Spleen (tissue), 11 donors: ENCODE measurements around the gene RIN2. TPM values are rescaled to one million over a fixed set of nuclear protein-coding genes. Genes with fewer than 3 reads are reported as not detected.
A peak's percentile ranks its signal among the peaks of the same experiment; 100 is the strongest.

Source experiments
- DNase-seq: peaks from one replicate; pipeline ENCODE4 v3.0.0-alpha.2; 2020
- H3K27ac ChIP-seq, 8 donors: fragments of 200-600 bp; sonication (generic) in 7 of 8; 1 replicate in 4 of 8; 2 replicates in 4 of 8; pipeline versions ENCODE4 v1.5.0 to v1.8.0; 2016 to 2021; ENCODE audit warnings: inconsistent platforms in 4 of 8, mild to moderate bottlenecking in 4 of 8, moderate library complexity in 1 of 8
- H3K27me3 ChIP-seq, 7 donors: fragments of 200-600 bp; sonication (generic) in 6 of 7; replicated peaks in 1 of 7; 1 replicate in 4 of 7; 2 replicates in 3 of 7; pipeline versions ENCODE4 v1.5.0 to v1.8.0; 2016 to 2021; ENCODE audit warnings: inconsistent platforms in 3 of 7, mild to moderate bottlenecking in 1 of 7
- H3K36me3 ChIP-seq, 6 donors: fragments of 200-600 bp; sonication (generic) in 5 of 6; 1 replicate in 4 of 6; 2 replicates in 2 of 6; pipeline versions ENCODE4 v1.5.0 to v1.8.0; 2016 to 2021; ENCODE audit warnings: inconsistent platforms in 2 of 6
- H3K4me1 ChIP-seq, 6 donors: fragments of 200-600 bp; sonication (generic) in 5 of 6; 1 replicate in 3 of 6; 2 replicates in 3 of 6; pipeline versions ENCODE4 v1.5.0 to v1.8.0; 2016 to 2021; ENCODE audit warnings: inconsistent platforms in 3 of 6
- H3K4me3 ChIP-seq, 8 donors: fragments of 200-600 bp; sonication (generic) in 7 of 8; 1 replicate in 4 of 8; 2 replicates in 4 of 8; pipeline versions ENCODE4 v1.5.0 to v1.8.0; 2016 to 2021; ENCODE audit warnings: inconsistent platforms in 4 of 8, mild to moderate bottlenecking in 4 of 8, moderate library complexity in 2 of 8
- H3K9me3 ChIP-seq, 8 donors: fragments of 200-600 bp; sonication (generic) in 7 of 8; 1 replicate in 4 of 8; 2 replicates in 4 of 8; pipeline versions ENCODE4 v1.5.0 to v1.8.0; 2016 to 2021; ENCODE audit warnings: inconsistent platforms in 4 of 8
- POLR2A ChIP-seq, 3 donors: fragments of 450-650 bp; IDR thresholded peaks; one replicate each; pipeline ENCODE4 v1.5.1; 2017; ENCODE audit warnings: antibody characterized with exemption in 3 of 3, mild to moderate bottlenecking in 1 of 3
- POLR2AphosphoS5 ChIP-seq, 3 donors: sonication (generic); formaldehyde crosslinking; IDR thresholded peaks; one replicate each; pipeline ENCODE4 v1.5.1; 2017; ENCODE audit warnings: antibody characterized with exemption in 3 of 3
- WGBS, 5 donors: extraction: QIAGEN DNeasy Blood & Tissue Kit in 3 of 5; methylation state at CpG; one replicate each; pipeline versions ENCODE4 v1.1.5 to v1.1.7; 2013 to 2018; 5-methylcytosine and 5-hydroxymethylcytosine counted together
- intact Hi-C: fragments of 100-400 bp; cut with DNase I; formaldehyde crosslinking; loops from one replicate; pipeline ENCODE4 v1.15.0; 2023; ENCODE audit warnings: low total_unique reads
- polyA plus RNA-seq, 3 donors: library from polyadenylated mRNA; stranded (reverse); fragments of 200-250 nt; gene quantifications; one replicate each; pipeline ENCODE4 v1.2.1, GENCODE V29; 2013
- total RNA-seq, 7 donors: library from RNA; depleted of rRNA in 3 of 7; stranded (reverse); fragments of >200 nt in 3 of 7; fragmentation: NEBNext Ultra II Directional in 4 of 7; extraction: Animal tissue kit (Norgen Biotek cat#: 25700) in 4 of 7; gene quantifications; one replicate each; pipeline versions ENCODE4 v1.1.0 to v1.2.1, GENCODE V29; 2016 to 2021
- TF ChIP-seq, protein P1 (sequence below), 11 experiments: fragments of 200-600 bp in 7 of 11; fragments of 450-650 bp in 4 of 11; sonication (generic) in 4 of 11; IDR thresholded peaks in 8 of 11; conservative IDR thresholded peaks in 3 of 11; 1 replicate in 7 of 11; 2 replicates in 4 of 11; pipeline versions ENCODE4 v1.4.0 to v1.8.0; 2016 to 2021; ENCODE audit warnings: antibody characterized with exemption in 11 of 11, inconsistent platforms in 4 of 11, mild to moderate bottlenecking in 1 of 11
- donor health status: healthy with polysubstance abuse.
- donor health status: DM: no; HTN: no; CAD: no; lungs with moderate emphysema.
- donor health status: DM: no; HTN: no; CAD: no.
- donor health status: Bipolar disorder and iron deficiency.
- donor health status: healthy.
- donor health status: DM: no; HTN: no; CAD: no.
- donor health status: DM: yes; HTN: yes; CAD: no.

RIN2 gene
- total and polyA plus RNA-seq, 10 donors = 4.8 to 135 (median 64.0) TPM

DNA sequence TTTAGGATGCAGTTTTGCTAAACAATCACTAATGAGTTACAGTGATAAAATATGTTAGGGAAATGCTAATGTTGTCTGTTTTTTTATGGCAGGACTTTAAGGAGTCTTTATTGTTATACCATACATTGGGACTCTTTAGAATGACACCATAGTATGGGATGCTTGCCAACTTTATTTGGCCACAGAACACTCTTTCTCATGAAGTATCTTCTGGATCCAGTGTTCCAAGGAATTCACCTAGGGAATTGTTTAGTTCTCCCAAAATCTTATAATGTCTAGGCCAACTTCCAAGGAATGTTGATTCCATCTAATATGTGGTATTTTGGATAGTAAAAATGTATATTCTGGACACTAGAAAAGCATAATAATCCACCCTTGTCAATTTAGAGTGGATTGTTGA, 3.3 kb downstream of the RIN2 start:
- H3K27ac ChIP-seq = peak overlapping the region in 1 of 8 donors; percentile 88
- H3K36me3 ChIP-seq = no peaks in the 10 kb centered on the region
- intact Hi-C loops = no loop called here
- H3K4me3 ChIP-seq = no peak overlapping the region
- H3K4me1 ChIP-seq = peaks cover 0 to 56% (median 26%) of the 10 kb centered on the region in 6 donors
- H3K9me3 ChIP-seq = no peaks in the 10 kb centered on the region
- TF ChIP-seq POLR2A (IDR thresholded peaks at IDR 0.05) (no peak), POLR2AphosphoS5 (IDR thresholded peaks at IDR 0.05) (no peak)
- TF ChIP-seq, protein P1, sequence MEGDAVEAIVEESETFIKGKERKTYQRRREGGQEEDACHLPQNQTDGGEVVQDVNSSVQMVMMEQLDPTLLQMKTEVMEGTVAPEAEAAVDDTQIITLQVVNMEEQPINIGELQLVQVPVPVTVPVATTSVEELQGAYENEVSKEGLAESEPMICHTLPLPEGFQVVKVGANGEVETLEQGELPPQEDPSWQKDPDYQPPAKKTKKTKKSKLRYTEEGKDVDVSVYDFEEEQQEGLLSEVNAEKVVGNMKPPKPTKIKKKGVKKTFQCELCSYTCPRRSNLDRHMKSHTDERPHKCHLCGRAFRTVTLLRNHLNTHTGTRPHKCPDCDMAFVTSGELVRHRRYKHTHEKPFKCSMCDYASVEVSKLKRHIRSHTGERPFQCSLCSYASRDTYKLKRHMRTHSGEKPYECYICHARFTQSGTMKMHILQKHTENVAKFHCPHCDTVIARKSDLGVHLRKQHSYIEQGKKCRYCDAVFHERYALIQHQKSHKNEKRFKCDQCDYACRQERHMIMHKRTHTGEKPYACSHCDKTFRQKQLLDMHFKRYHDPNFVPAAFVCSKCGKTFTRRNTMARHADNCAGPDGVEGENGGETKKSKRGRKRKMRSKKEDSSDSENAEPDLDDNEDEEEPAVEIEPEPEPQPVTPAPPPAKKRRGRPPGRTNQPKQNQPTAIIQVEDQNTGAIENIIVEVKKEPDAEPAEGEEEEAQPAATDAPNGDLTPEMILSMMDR (IDR thresholded peaks at IDR 0.05 in 8 of 11, conservative IDR thresholded peaks at IDR 0.05 in 3 of 11) = no peak
- no peak for DNase-seq
- peaks cover 0 to 33% (median 15%) of the 10 kb centered on the region in 7 donors for H3K27me3 ChIP-seq

DNA sequence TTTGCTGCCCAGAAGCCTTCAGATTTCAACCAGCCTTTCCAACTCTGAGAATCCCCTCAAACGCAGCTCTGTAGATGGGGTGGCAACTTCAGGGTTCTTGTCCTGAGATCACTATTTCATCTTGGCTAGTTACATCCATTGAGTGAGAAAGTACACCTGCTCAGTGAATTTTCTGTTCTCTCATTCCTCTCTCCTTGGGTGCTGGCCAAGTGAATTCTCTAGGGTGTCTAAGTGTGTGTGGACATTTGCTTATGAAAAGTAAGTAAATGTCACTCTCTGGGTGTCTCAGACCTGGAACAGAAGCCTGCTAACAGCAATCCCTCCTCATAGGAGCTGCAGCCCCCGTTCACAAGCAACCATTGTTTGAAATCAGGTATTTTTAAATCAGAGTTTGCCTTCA, 3.8 kb downstream of the RIN2 start:
- no peak for DNase-seq

DNA sequence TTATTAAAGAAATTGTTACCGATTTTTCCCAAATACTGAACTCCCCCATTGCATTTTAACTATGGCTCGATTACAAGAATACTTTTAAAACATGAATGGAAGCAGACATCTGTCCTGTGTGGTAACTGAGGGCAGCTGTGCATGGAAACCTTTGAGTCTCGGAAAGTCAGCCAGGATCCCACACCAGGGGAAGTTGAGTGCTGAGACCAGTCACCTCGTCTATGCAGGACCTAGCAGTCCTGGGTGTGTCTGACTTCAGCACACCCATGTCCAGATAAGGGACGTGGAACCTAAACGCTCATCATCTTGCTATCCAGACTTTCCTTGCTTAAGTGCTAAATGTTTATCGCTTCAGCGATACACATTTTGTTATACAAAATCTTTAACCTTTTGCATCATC, 6.1 kb downstream of the RIN2 start:
- DNase-seq = no peak
- 66 to 78% (median 74%) methylated on average over 8 of the region's 8 CpGs for WGBS, 5 donors
- Histone ChIP-seq H3K4me1 (peaks cover 0 to 29% (median 2%) of the 10 kb centered on the region in 6 donors), H3K4me3 (no peak overlapping the region), H3K9me3 (no peaks in the 10 kb centered on the region), H3K27me3 (peaks cover 0 to 6% (median 0%) of the 10 kb centered on the region in 7 donors), H3K27ac (no peak overlapping the region), H3K36me3 (no peaks in the 10 kb centered on the region)
- intact Hi-C loops = no loop called here
- TF ChIP-seq POLR2A (IDR thresholded peaks at IDR 0.05) (no peak), POLR2AphosphoS5 (IDR thresholded peaks at IDR 0.05) (no peak)
- TF ChIP-seq, protein P1 (IDR thresholded peaks at IDR 0.05 in 8 of 11, conservative IDR thresholded peaks at IDR 0.05 in 3 of 11) = no peak

More for the DNA sequence above, 3.8 kb downstream of the RIN2 start:
- 63 to 83% (median 78%) methylated on average over 2 of the region's 2 CpGs for WGBS, 5 donors
- H3K4me1 ChIP-seq = peaks cover 0 to 53% (median 23%) of the 10 kb centered on the region in 6 donors
- H3K4me3 ChIP-seq = no peak overlapping the region
- H3K36me3 ChIP-seq = no peaks in the 10 kb centered on the region
- no peaks in the 10 kb centered on the region for H3K9me3 ChIP-seq
- intact Hi-C loops = no loop called here
- peaks cover 0 to 30% (median 15%) of the 10 kb centered on the region in 7 donors for H3K27me3 ChIP-seq
- TF ChIP-seq, protein P1 (IDR thresholded peaks at IDR 0.05 in 8 of 11, conservative IDR thresholded peaks at IDR 0.05 in 3 of 11) = no peak
- no peak for TF ChIP-seq POLR2A (IDR thresholded peaks at IDR 0.05)
- H3K27ac ChIP-seq = no peak overlapping the region

DNA sequence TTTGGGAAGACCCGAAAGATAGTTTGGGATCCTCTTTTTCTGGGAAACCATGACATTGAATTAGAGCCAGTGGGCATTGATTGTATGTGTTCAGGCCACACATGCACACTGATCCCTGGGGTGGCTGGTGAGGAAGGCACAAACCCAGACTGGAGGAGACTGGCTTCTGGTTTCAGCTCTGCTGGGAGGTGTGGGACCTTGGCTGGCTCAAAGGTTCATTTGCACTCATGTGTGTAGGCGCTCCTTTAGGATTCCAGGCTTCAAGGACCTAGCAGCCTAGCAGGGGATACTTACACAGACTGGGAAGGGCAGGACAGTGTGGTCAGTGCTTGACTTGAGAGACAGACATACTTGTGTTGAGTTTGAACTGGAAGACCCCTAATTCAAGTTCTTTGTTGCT, 7.2 kb downstream of the RIN2 start:
- H3K36me3 ChIP-seq = no peaks in the 10 kb centered on the region
- no peaks in the 10 kb centered on the region for H3K9me3 ChIP-seq
- peaks cover 0 to 24% (median 0%) of the 10 kb centered on the region in 6 donors for H3K4me1 ChIP-seq
- intact Hi-C loops = no loop called here
- WGBS, 5 donors = 89 to 100% (median 95%) methylated on average over 2 of the region's 2 CpGs
- no peaks in the 10 kb centered on the region for H3K27me3 ChIP-seq
- H3K27ac ChIP-seq = peak overlapping the region in 1 of 8 donors; percentile 1
- DNase-seq = no peak
- no peak for TF ChIP-seq POLR2A (IDR thresholded peaks at IDR 0.05)
- H3K4me3 ChIP-seq = no peak overlapping the region

DNA sequence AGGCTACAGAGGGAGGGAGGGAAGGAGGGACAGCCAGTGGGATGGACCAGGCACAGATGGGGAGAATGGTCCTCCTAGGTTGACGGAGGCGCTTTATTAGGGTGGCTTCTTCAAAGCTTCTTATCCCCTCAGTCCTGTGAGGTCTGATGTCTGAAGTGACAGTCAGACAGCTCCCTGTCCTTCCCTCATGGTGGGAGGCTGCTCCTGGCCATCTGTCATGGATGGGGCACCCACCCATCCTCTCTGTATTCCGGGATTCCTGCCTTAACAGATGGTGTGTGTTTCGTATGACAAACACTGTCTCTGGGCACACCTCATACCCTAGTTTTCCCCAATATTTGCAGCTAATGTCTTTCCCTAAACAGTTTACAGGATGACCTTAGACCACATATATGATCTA, 7.9 kb downstream of the RIN2 start:
- H3K4me3 ChIP-seq = no peak overlapping the region
- DNase-seq = no peak
- no peaks in the 10 kb centered on the region for H3K27me3 ChIP-seq
- H3K4me1 ChIP-seq = peaks cover 0 to 22% (median 0%) of the 10 kb centered on the region in 6 donors
- no peaks in the 10 kb centered on the region for H3K36me3 ChIP-seq
- intact Hi-C loops = no loop called here
- H3K9me3 ChIP-seq = no peaks in the 10 kb centered on the region
- 81 to 92% (median 88%) methylated on average over 4 of the region's 4 CpGs for WGBS, 5 donors
- no peak overlapping the region for H3K27ac ChIP-seq
- TF ChIP-seq POLR2A (IDR thresholded peaks at IDR 0.05) (no peak), POLR2AphosphoS5 (IDR thresholded peaks at IDR 0.05) (no peak)
- TF ChIP-seq, protein P1 (IDR thresholded peaks at IDR 0.05 in 8 of 11, conservative IDR thresholded peaks at IDR 0.05 in 3 of 11) = no peak
